GM19397 (cell line): ENCODE data around the gene CNBD2.
"Not testable (repeated sequence)": the region's sequence is repeated elsewhere in the genome, so short reads cannot be mapped to it uniquely, and the experiment has no call there.

ENCODE experiments used
- ATAC-seq: cut with Tn5 transposase; IDR thresholded peaks from one replicate; pipeline ENCODE4 v1.9.1; 2021; ENCODE audit warnings: mild to moderate bottlenecking, moderate library complexity; ENCODE audit not compliant: unreplicated experiment

The CNBD2 gene

DNA sequence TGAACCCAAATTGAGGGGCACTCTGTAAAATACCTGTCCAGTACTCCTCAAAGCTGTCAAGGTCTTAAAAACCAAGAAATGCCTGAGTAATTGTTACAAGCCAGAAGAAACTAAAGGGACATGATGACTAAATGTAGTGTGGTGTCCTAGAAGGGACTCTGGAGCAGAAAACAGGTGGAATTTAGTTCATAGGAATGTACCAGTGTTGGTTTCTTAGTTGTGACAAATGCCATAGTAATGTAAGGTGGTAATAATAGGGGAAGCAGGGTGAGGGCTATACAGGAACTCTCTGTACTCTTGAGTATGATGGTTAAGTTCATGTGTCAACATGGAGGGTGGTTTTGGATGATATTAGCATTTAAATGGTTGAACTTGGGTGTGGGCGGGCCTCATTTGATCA lies 92.3 kb downstream of the CNBD2 start:
- no peak for ATAC-seq

- no peak for ATAC-seq
These were observed 93.4 kb downstream of the CNBD2 start for GRCh38 chr20:36061754-36062153.

GRCh38 chr20:36062799-36063198 lies 94.4 kb downstream of the CNBD2 start:
- ATAC-seq = no peak

GRCh38 chr20:36063916-36064657 lies 95.7 kb downstream of the CNBD2 start:
- ATAC-seq = no peak

DNA sequence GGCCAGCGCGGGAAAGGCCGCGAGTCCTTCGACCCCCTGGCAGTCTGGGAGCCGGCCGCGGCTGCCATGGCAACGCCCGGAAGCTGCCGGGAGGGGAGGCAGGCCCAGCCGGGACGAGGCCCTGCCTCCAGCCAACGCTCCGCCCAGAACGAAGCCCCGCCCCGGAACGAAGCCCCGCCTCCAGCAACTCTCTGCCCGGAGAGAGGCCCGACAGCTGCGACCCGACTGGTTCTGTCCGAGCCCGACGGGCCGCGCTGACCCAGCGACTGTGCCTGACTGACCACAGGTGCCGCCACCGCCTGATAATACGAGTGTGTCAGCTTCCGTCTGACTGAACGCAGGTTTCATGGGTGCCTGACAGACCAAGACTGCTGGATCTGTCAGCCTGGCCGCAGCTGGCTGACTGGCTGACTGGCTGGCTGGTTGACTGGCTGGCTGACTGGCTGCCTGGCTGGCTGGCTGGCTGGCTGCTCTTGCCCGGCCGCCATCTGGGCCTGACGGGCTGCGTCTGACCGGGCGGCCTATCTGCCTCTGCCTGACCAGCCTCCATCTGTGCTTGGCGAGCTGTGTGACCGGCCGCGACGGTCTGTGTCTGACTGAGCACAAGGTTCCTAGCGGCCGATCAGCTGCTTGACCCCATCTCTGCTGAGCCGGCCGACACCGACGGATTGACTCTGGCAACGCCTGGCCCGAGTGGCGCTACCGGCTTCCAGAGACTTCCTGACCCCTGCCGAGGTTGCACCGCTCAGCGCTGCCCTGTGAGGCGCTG lies 96.5 kb downstream of the CNBD2 start:
- peak; percentile 85 for ATAC-seq

GRCh38 chr20:36065427-36065998 lies 97.1 kb downstream of the CNBD2 start:
- no peak for ATAC-seq

DNA sequence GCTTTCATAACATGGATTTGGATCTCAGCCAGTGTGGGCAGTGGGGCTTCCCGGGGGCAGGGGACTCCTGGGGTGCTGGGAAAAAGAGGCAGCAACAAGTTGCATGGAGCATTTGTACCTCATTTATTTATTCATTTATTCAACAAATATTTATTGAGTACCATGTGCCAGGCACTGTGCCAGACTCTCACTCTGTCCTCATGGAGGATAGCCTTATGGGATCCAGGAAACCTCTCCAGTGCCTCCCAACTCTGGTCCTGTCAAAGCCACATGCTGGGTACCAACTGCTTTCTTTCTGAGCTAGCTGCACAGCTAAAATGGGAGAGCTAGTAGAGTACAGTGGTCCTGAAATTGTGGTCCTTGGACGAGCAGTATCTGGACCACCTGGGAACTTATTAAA lies 98.4 kb downstream of the CNBD2 start:
- no peak for ATAC-seq

- ATAC-seq = not testable (repeated sequence)
These were observed 100.1 kb downstream of the CNBD2 start for GRCh38 chr20:36068526-36068925.

GRCh38 chr20:36070451-36070850 lies 102.1 kb downstream of the CNBD2 start:
- no peak for ATAC-seq

- ATAC-seq = no peak
These were observed 103.5 kb downstream of the CNBD2 start for GRCh38 chr20:36071848-36072247.

- ATAC-seq = no peak
These were observed 106.6 kb downstream of the CNBD2 start for GRCh38 chr20:36074983-36075382.

DNA sequence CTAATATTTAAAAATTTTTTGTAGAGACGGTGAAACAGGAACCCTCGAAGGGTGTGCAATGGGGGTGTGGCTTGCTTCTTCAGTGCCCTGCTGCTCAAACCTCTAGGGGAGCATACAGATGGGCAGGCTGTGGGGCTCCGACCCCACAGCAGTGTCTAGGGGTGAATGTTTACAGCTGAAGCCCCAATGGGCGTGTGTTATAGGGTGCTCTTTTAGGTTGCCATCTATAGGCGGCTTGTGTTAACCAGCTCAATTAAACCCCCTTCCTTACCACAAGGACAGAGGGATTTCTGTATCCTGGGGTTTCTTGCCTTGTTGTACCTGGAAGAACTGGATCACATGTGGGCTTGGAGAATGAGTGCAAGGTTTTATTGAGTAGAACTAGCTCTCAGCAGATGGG lies 109.4 kb downstream of the CNBD2 start:
- ATAC-seq = not testable (repeated sequence)

GRCh38 chr20:36079486-36079885 lies 111.1 kb downstream of the CNBD2 start:
- ATAC-seq = no peak

DNA sequence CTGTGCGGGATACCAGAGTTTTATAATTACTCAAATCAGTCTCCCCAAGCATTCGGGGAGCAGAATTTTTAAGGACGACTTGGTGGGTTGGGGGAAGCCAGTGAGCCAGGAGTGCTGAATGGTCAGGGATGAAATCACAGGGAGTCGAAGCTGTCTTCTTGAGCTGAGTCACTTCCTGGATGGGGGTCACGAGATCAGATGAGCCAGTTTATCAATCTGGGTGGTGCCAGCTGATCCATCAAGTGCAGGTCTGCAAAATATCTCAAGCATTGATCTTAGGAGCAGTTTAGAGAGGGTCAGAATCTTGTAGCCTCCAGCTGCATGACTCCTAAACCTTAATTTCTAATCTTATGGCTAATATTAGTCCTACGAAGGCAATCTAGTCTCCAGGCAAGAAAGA lies 111.6 kb downstream of the CNBD2 start:
- not testable (repeated sequence) for ATAC-seq
